ENCODE measurements around the gene NTM. TPM values are rescaled to one million over a fixed set of nuclear protein-coding genes. Genes with fewer than 3 reads are reported as not detected.

The NTM gene
- polyA plus RNA-seq, 1 donor (not counting 4 experiments of a cell fraction or from before 2014, with no cell fraction given) = 47.9 TPM

GRCh38 chr11:131749101-131749500 lies 378.7 kb downstream of the NTM start:
- Histone ChIP-seq H3K4me3 (ENCODE audit: control insufficient read depth in 2 of 3, extremely low read depth in 1 of 3, insufficient read depth in 2 of 3, low read depth in 1 of 3, low read length in 3 of 3) (no peak overlapping the region), H4K20me1 (ENCODE audit: control insufficient read depth, extremely low read depth, insufficient read depth, low read length) (no peaks in the 10 kb centered on the region), H3K9ac (ENCODE audit: control insufficient read depth, extremely low read depth, insufficient read depth, low read length) (no peak overlapping the region), H3K4me2 (ENCODE audit: control insufficient read depth, extremely low read depth, insufficient read depth, low read depth, low read length) (no peak overlapping the region), H3K79me2 (ENCODE audit: control insufficient read depth, insufficient read depth, low read length) (no peaks in the 10 kb centered on the region), H3K27me3 (ENCODE audit: control insufficient read depth, extremely low read depth, insufficient read depth, low read length) (no peaks in the 10 kb centered on the region), H3K36me3 (ENCODE audit: control insufficient read depth in 2 of 2, extremely low read depth in 1 of 2, insufficient read depth in 2 of 2, low read length in 2 of 2) (no peaks in the 10 kb centered on the region), H2AFZ (ENCODE audit: control insufficient read depth, low read length) (no peak overlapping the region), H3K27ac (ENCODE audit: control insufficient read depth, insufficient read depth, low read length) (no peak overlapping the region), H3K9me1 (ENCODE audit: control insufficient read depth, extremely low read depth, insufficient read depth, low read length) (no peaks in the 10 kb centered on the region), H3K4me1 (ENCODE audit: control insufficient read depth, extremely low read depth, insufficient read depth, low read length) (no peaks in the 10 kb centered on the region), H3K9me3 (ENCODE audit: control insufficient read depth, low read depth, low read length) (no peaks in the 10 kb centered on the region)
- TF ChIP-seq EZH2 (IDR thresholded peaks at IDR 0.05; ENCODE audit: low read length) (no peak), CTCF (optimal IDR thresholded peaks at IDR 0.05 in 1 of 3, IDR thresholded peaks at IDR 0.05 in 1 of 3, conservative IDR thresholded peaks at IDR 0.05 in 1 of 3; ENCODE audit: extremely low read depth in 1 of 3, insufficient read depth in 2 of 3, low read length in 3 of 3) (no peak)
- FAIRE-seq (no peak), DNase-seq (ENCODE audit: low read depth, low spot score) (no peak)
- dilution Hi-C loops (cut with MboI; ENCODE audit: extremely low pct_ligation_motif_present, low sequenced_read_pairs) = loop anchor here (25.0 kb wide), 1 partner anchor 663 kb away; no protein-coding TSS in a partner anchor

- TF ChIP-seq CTCF (optimal IDR thresholded peaks at IDR 0.05 in 1 of 3, IDR thresholded peaks at IDR 0.05 in 1 of 3, conservative IDR thresholded peaks at IDR 0.05 in 1 of 3; ENCODE audit: extremely low read depth in 1 of 3, insufficient read depth in 2 of 3, low read length in 3 of 3) = no peak
- no peak for TF ChIP-seq EZH2 (IDR thresholded peaks at IDR 0.05; ENCODE audit: low read length)
- no peaks in the 10 kb centered on the region for H3K4me1 ChIP-seq (ENCODE audit: control insufficient read depth, extremely low read depth, insufficient read depth, low read length)
- no peak overlapping the region for H3K9ac ChIP-seq (ENCODE audit: control insufficient read depth, extremely low read depth, insufficient read depth, low read length)
- H3K9me1 ChIP-seq (ENCODE audit: control insufficient read depth, extremely low read depth, insufficient read depth, low read length) = no peaks in the 10 kb centered on the region
- H3K27me3 ChIP-seq (ENCODE audit: control insufficient read depth, extremely low read depth, insufficient read depth, low read length) = no peaks in the 10 kb centered on the region
- no peaks in the 10 kb centered on the region for H3K36me3 ChIP-seq (ENCODE audit: control insufficient read depth in 2 of 2, extremely low read depth in 1 of 2, insufficient read depth in 2 of 2, low read length in 2 of 2)
- dilution Hi-C loops (cut with MboI; ENCODE audit: extremely low pct_ligation_motif_present, low sequenced_read_pairs) = no loop called here
- no peaks in the 10 kb centered on the region for H3K9me3 ChIP-seq (ENCODE audit: control insufficient read depth, low read depth, low read length)
- H4K20me1 ChIP-seq (ENCODE audit: control insufficient read depth, extremely low read depth, insufficient read depth, low read length) = no peaks in the 10 kb centered on the region
- H3K4me3 ChIP-seq (ENCODE audit: control insufficient read depth in 2 of 3, extremely low read depth in 1 of 3, insufficient read depth in 2 of 3, low read depth in 1 of 3, low read length in 3 of 3) = no peak overlapping the region
- no peak overlapping the region for H3K27ac ChIP-seq (ENCODE audit: control insufficient read depth, insufficient read depth, low read length)
- no peak for DNase-seq (ENCODE audit: low read depth, low spot score)
- no peak overlapping the region for H2AFZ ChIP-seq (ENCODE audit: control insufficient read depth, low read length)
- no peak overlapping the region for H3K4me2 ChIP-seq (ENCODE audit: control insufficient read depth, extremely low read depth, insufficient read depth, low read depth, low read length)
- FAIRE-seq = no peak
- H3K79me2 ChIP-seq (ENCODE audit: control insufficient read depth, insufficient read depth, low read length) = no peaks in the 10 kb centered on the region
Measured at GRCh38 chr11:131750152-131750551, 379.7 kb downstream of the NTM start.
